HepG2 (cell line): ENCODE measurements around the gene ZNF175. TPM values are rescaled to one million over a fixed set of nuclear protein-coding genes. Genes with fewer than 3 reads are reported as not detected.

Source experiments
- ATAC-seq: fragments of 200-7000 bp; cut with Tn5 transposase; 3 replicates; pipeline ENCODE4 v1.9.1; 2020; ENCODE audit warnings: mild to moderate bottlenecking, moderate library complexity
- BruUV-seq: library from RNA; stranded (reverse); fragments of 400-500 nt; replicated peaks from 2 replicates; lab custom pipeline; 2021; lab: Mats Ljungman, UMichigan
- CTCF ChIA-PET: fragments of 300-600 bp; formaldehyde crosslinking; extraction: SDS; loops from one replicate; lab custom pipeline; 2021; ENCODE audit warnings: low total read pairs, inconsistent platforms, low intra/inter-chr PET ratio; lab: Yijun Ruan, JAX
- POLR2A ChIA-PET: fragments of 350-600 bp; sonication (Branson Sonifier 250); formaldehyde crosslinking; loops from one replicate; lab custom pipeline; 2020; ENCODE audit warnings: antibody characterized with exemption, inconsistent platforms; lab: Yijun Ruan, JAX
- DNase-seq: peaks from one replicate; pipeline ENCODE4 v3.0.0-alpha.2; 2015; ENCODE audit warnings: low spot score
- FAIRE-seq: peaks from 3 replicates; lab custom pipeline; 2011; peaks lifted over from hg19 to GRCh38; lab: Jason Lieb, UNC
- H2AFZ ChIP-seq: one replicate; pipeline ENCODE4 v1.6.1; 2011; ENCODE audit warnings: low read length, inconsistent platforms
- H3K27ac ChIP-seq: fragments of 300-600 bp; 3 replicates; pipeline ENCODE4 v1.8.0; 2011; ENCODE audit warnings: mixed run types, mild to moderate bottlenecking, mixed read lengths, low read length, inconsistent platforms; ENCODE audit not compliant: insufficient read depth; ENCODE audit errors: extremely low read length
- H3K27me3 ChIP-seq, 2 experiments: fragments of 200-600 bp in 1 of 2; 2 replicates in 1 of 2; 3 replicates in 1 of 2; pipeline versions ENCODE4 v1.6.0 to v1.8.0; 2011; ENCODE audit warnings: low read length in 2 of 2, mild to moderate bottlenecking in 2 of 2, moderate library complexity in 2 of 2, inconsistent platforms in 1 of 2; ENCODE audit not compliant: insufficient read depth in 2 of 2, control insufficient read depth in 1 of 2
- H3K36me3 ChIP-seq, 2 experiments: fragments of 200-600 bp in 1 of 2; replicated peaks in 1 of 2; 2 replicates in 1 of 2; 3 replicates in 1 of 2; pipeline versions ENCODE4 v1.5.1 to v1.8.0; 2011; ENCODE audit warnings: low read length in 2 of 2, inconsistent platforms in 1 of 2; ENCODE audit not compliant: insufficient read depth in 2 of 2, control insufficient read depth in 1 of 2
- H3K4me1 ChIP-seq: 2 replicates; pipeline ENCODE4 v1.5.1; 2012; ENCODE audit warnings: low read length, inconsistent platforms; ENCODE audit not compliant: insufficient read depth
- H3K4me2 ChIP-seq: 2 replicates; pipeline ENCODE4 v1.6.0; 2011; ENCODE audit warnings: low read depth, low read length, inconsistent platforms
- H3K4me3 ChIP-seq, 3 experiments: fragments of 200-600 bp in 1 of 3; sonication (generic), shearing (Covaris generic) in 1 of 3; replicated peaks in 1 of 3; 2 replicates each; pipeline ENCODE4 v1.5.1; 2011 to 2016; ENCODE audit warnings: low read length in 3 of 3, inconsistent platforms in 2 of 3, low read depth in 2 of 3, mild to moderate bottlenecking in 2 of 3, control low read depth in 1 of 3, mixed read lengths in 1 of 3; ENCODE audit not compliant: insufficient read depth in 1 of 3
- H3K79me2 ChIP-seq: one replicate; pipeline ENCODE4 v1.6.1; 2011; ENCODE audit warnings: low read length, inconsistent platforms; ENCODE audit not compliant: insufficient read depth
- H3K9ac ChIP-seq: 2 replicates; pipeline ENCODE4 v1.6.0; 2011; ENCODE audit warnings: mild to moderate bottlenecking, low read depth, low read length, inconsistent platforms; ENCODE audit not compliant: insufficient read depth
- H3K9me3 ChIP-seq: 2 replicates; pipeline ENCODE4 v1.5.1; 2012; ENCODE audit warnings: mild to moderate bottlenecking, low read length
- H4K20me1 ChIP-seq: 2 replicates; pipeline ENCODE4 v1.6.0; 2011; ENCODE audit warnings: inconsistent platforms, mild to moderate bottlenecking, low read length, moderate library complexity; ENCODE audit not compliant: insufficient read depth
- BCL6 ChIP-seq: IDR thresholded peaks from 2 replicates; pipeline ENCODE4 v1.6.1; 2016; ENCODE audit warnings: missing genetic modification reagents, missing compliant biosample characterization
- CEBPG ChIP-seq: IDR thresholded peaks from 2 replicates; pipeline ENCODE4 v1.6.1; 2016
- FOXP1 ChIP-seq, 2 experiments: fragments of 450-650 bp in 1 of 2; IDR thresholded peaks; 2 replicates each; pipeline ENCODE4 v1.6.1; 2017 to 2018; ENCODE audit warnings: antibody characterized with exemption in 1 of 2
- IKZF5 ChIP-seq: IDR thresholded peaks from 2 replicates; pipeline ENCODE4 v1.6.1; 2018; ENCODE audit warnings: missing genetic modification reagents, mild to moderate bottlenecking, missing compliant biosample characterization
- JARID2 ChIP-seq: sonication (generic); formaldehyde crosslinking; IDR thresholded peaks from 2 replicates; pipeline ENCODE4 v1.8.1; 2023; ENCODE audit warnings: missing genetic modification reagents, inconsistent platforms; ENCODE audit not compliant: insufficient replicate concordance
- PAX8 ChIP-seq: sonication (generic); formaldehyde crosslinking; IDR thresholded peaks from 2 replicates; pipeline ENCODE4 v1.8.0; 2022; ENCODE audit warnings: mild to moderate bottlenecking, missing genetic modification reagents, borderline replicate concordance
- PBX2 ChIP-seq: IDR thresholded peaks from 2 replicates; pipeline ENCODE4 v1.6.1; 2016; ENCODE audit warnings: control low read depth
- SKI ChIP-seq: fragments of 450-650 bp; IDR thresholded peaks from one replicate; pipeline ENCODE4 v1.6.1; 2018; ENCODE audit warnings: mild to moderate bottlenecking; ENCODE audit not compliant: partially characterized antibody
- TAF15 ChIP-seq: fragments of 200-400 bp; formaldehyde crosslinking; IDR thresholded peaks from one replicate; pipeline ENCODE4 v1.6.1; 2018; ENCODE audit warnings: mild to moderate bottlenecking, low read depth, low read length; ENCODE audit not compliant: poor library complexity, severe bottlenecking
- ZNF276 ChIP-seq: sonication (generic); formaldehyde crosslinking; IDR thresholded peaks from 2 replicates; pipeline ENCODE4 v1.4.0; 2020; ENCODE audit warnings: mild to moderate bottlenecking, low read depth, missing genetic modification reagents
- ZNF34 ChIP-seq: sonication (generic); formaldehyde crosslinking; IDR thresholded peaks from 2 replicates; pipeline ENCODE4 v1.4.0; 2020; ENCODE audit warnings: mild to moderate bottlenecking, missing genetic modification reagents, borderline replicate concordance
- WGBS: methylation state at CpG from one replicate; pipeline ENCODE4 v1.1.6; 2017; ENCODE audit warnings: low lambda C conversion rate; 5-methylcytosine and 5-hydroxymethylcytosine counted together
- in situ Hi-C: cut with HindIII; loops from 2 replicates; pipeline ENCODE4 v1.10.0; 2017; ENCODE audit warnings: low pct_unique_long_range_greater_than_20kb; ENCODE audit not compliant: extremely low pct_ligation_motif_present
- intact Hi-C: fragments of 100-400 bp; cut with micrococcal nuclease; formaldehyde crosslinking; loops from one replicate; pipeline ENCODE4 v1.10.0; 2022; ENCODE audit not compliant: unreplicated experiment
- polyA plus RNA-seq, 8 experiments: library from polyadenylated mRNA; depleted of rRNA in 3 of 8; stranded (reverse) in 7 of 8; unstranded in 1 of 8; fragments of >200 nt; fragmentation: Illumina TruSeq in 4 of 8; extraction: Trizol in 4 of 8; gene quantifications; 2 replicates each; pipeline versions ENCODE4 v1.2.1 to v1.2.3, GENCODE V29; 2011 to 2016; ENCODE audit warnings: low read depth in 4 of 8, missing spikeins in 1 of 8, mixed read lengths in 1 of 8; ENCODE audit not compliant: insufficient read depth in 1 of 8
- total RNA-seq, 5 experiments: library from RNA; depleted of rRNA; stranded (reverse); fragments of >200 nt; fragmentation: Illumina TruSeq; extraction: Trizol; gene quantifications; 2 replicates each; pipeline ENCODE4 v1.2.3, GENCODE V29; 2016; ENCODE audit warnings: low read depth in 1 of 5

The ZNF175 gene
- total and polyA plus RNA-seq, 2 of the 13 experiments (the other 11 are each of a cell fraction or from before 2014, with no cell fraction given) = 1.2 to 1.5 TPM

GRCh38 chr19:51552996-51553725 is 17.9 kb upstream of the ZNF175 start (continued):
- TF ChIP-seq PBX2 (CRISPR knock-in tag) = no peak
- TF ChIP-seq PAX8 = no peak
- no peak for TF ChIP-seq ZNF34

GRCh38 chr19:51559240-51559639 is 11.8 kb upstream of the ZNF175 start:
- in situ Hi-C loops = no loop called here
- ChIA-PET CTCF (no interaction called here), POLR2A (no interaction called here)
- no peak overlapping the region for H3K4me2 ChIP-seq
- intact Hi-C loops = no loop called here
- H3K9ac ChIP-seq = no peak overlapping the region
- H3K9me3 ChIP-seq = no peaks in the 10 kb centered on the region
- DNase-seq = no peak
- no TSS peak for BruUV-seq
- no peaks in the 10 kb centered on the region for H3K36me3 ChIP-seq
- no peak overlapping the region for H3K27ac ChIP-seq
- WGBS = 0% methylated on average over 1 of the region's 1 CpG
- ATAC-seq = no peak
- TF ChIP-seq TAF15 (no peak), BCL6 (CRISPR knock-in tag) (no peak), SKI (no peak), IKZF5 (no peak), ZNF276 (CRISPR knock-in tag) (no peak), CEBPG (CRISPR knock-in tag) (no peak), FOXP1 (IDR thresholded peaks at IDR 0.05) (no peak), FOXP1 (CRISPR knock-in tag; IDR thresholded peaks at IDR 0.05) (no peak), JARID2 (CRISPR knock-in tag) (no peak)
- no peaks in the 10 kb centered on the region for H3K79me2 ChIP-seq
- no peak overlapping the region for H3K4me3 ChIP-seq
- FAIRE-seq = no peak
- no peaks in the 10 kb centered on the region for H3K4me1 ChIP-seq
- no peaks in the 10 kb centered on the region for H4K20me1 ChIP-seq
- H3K27me3 ChIP-seq = no peaks in the 10 kb centered on the region; a peak in 1 of 5 replicates
- H2AFZ ChIP-seq = no peak overlapping the region
